CD4-positive, alpha-beta T cell (primary cell): ENCODE results near the gene RAD51B. TPM values are rescaled to one million over a fixed set of nuclear protein-coding genes. Genes with fewer than 3 reads are reported as not detected.

Experiments
- ATAC-seq: fragments of 200-7000 bp; cut with Tn5 transposase; one replicate; pipeline ENCODE4 v1.10.0; 2022; ENCODE audit warnings: mild to moderate bottlenecking; ENCODE audit not compliant: poor library complexity
- CTCF ChIA-PET: fragments of 350-600 bp; sonication (Branson Sonifier 250); formaldehyde crosslinking; loops from one replicate; lab custom pipeline; 2021; ENCODE audit warnings: antibody characterized with exemption, inconsistent platforms; lab: Charles Lee
- POLR2A ChIA-PET: fragments of 350-600 bp; sonication (Branson Sonifier 250); formaldehyde crosslinking; loops from one replicate; lab custom pipeline; 2021; ENCODE audit warnings: antibody characterized with exemption, inconsistent platforms; lab: Charles Lee
- DNase-seq, 14 experiments: peaks; one replicate each; pipeline ENCODE4 v3.0.0-alpha.2; 2013 to 2020; ENCODE audit warnings: mixed read lengths in 2 of 14
- H3K27ac ChIP-seq, 2 donors: one replicate each; pipeline versions ENCODE4 v1.5.1 to v1.7.0; 2013; ENCODE audit warnings: low read length in 2 of 2, low read depth in 1 of 2, mild to moderate bottlenecking in 1 of 2
- H3K27me3 ChIP-seq, 2 experiments: 1 replicate in 1 of 2; 2 replicates in 1 of 2; pipeline versions ENCODE4 v1.6.1 to v1.7.0; 2013; ENCODE audit warnings: low read length in 2 of 2, control low read depth in 1 of 2, mild to moderate bottlenecking in 1 of 2, moderate library complexity in 1 of 2; ENCODE audit not compliant: insufficient read depth in 2 of 2, control insufficient read depth in 1 of 2
- H3K36me3 ChIP-seq: one replicate; pipeline ENCODE4 v1.6.1; 2013; ENCODE audit warnings: low read length, control low read depth; ENCODE audit not compliant: insufficient read depth
- H3K4me1 ChIP-seq: one replicate; pipeline ENCODE4 v1.6.1; 2013; ENCODE audit warnings: low read length, control low read depth; ENCODE audit not compliant: insufficient read depth
- H3K4me3 ChIP-seq: one replicate; pipeline ENCODE4 v1.5.1; 2013; ENCODE audit warnings: mild to moderate bottlenecking, low read length, moderate library complexity
- H3K9me3 ChIP-seq, 2 experiments: 1 replicate in 1 of 2; 2 replicates in 1 of 2; pipeline versions ENCODE4 v1.6.1 to v1.7.0; 2013; ENCODE audit warnings: low read length in 2 of 2, mild to moderate bottlenecking in 2 of 2, control low read depth in 1 of 2, moderate library complexity in 1 of 2; ENCODE audit not compliant: control insufficient read depth in 1 of 2, insufficient read depth in 1 of 2
- H3K27ac Mint-ChIP-seq: one replicate; pipeline ENCODE4 v1.8.0; 2020; ENCODE audit warnings: mixed read lengths
- H3K27me3 Mint-ChIP-seq: one replicate; pipeline ENCODE4 v1.8.0; 2021; ENCODE audit warnings: mixed read lengths
- H3K36me3 Mint-ChIP-seq: one replicate; pipeline ENCODE4 v1.8.0; 2021; ENCODE audit warnings: low read depth, mixed read lengths
- H3K4me1 Mint-ChIP-seq: one replicate; pipeline ENCODE4 v1.8.0; 2021; ENCODE audit warnings: low read depth, mixed read lengths
- H3K4me3 Mint-ChIP-seq: one replicate; pipeline ENCODE4 v1.8.0; 2020; ENCODE audit warnings: mild to moderate bottlenecking, mixed read lengths
- H3K9me3 Mint-ChIP-seq: one replicate; pipeline ENCODE4 v1.8.0; 2020; ENCODE audit warnings: mixed read lengths
- intact Hi-C, 2 experiments: fragments of 100-400 bp; cut with DNase I in 1 of 2; cut with micrococcal nuclease in 1 of 2; formaldehyde crosslinking; loops; one replicate each; pipeline versions ENCODE4 v1.15.1 to v1.9.0; 2023 to 2025; cut with DNase I, micrococcal nuclease
- total RNA-seq, 174 experiments: library from RNA in 2 of 174; stranded (reverse) in 2 of 174; gene quantifications; one replicate each; pipeline ENCODE4 v1.2.3 and lab custom pipeline; 2021 to 2026
- TF ChIP-seq, protein P1 (sequence below): fragments of 200-600 bp; IDR thresholded peaks from one replicate; pipeline ENCODE4 v1.8.0; 2022; ENCODE audit warnings: antibody characterized with exemption, mild to moderate bottlenecking

The RAD51B gene
- total RNA-seq, 2 experiments from 2014 or later = 18.4 to 20.0 TPM

DNA sequence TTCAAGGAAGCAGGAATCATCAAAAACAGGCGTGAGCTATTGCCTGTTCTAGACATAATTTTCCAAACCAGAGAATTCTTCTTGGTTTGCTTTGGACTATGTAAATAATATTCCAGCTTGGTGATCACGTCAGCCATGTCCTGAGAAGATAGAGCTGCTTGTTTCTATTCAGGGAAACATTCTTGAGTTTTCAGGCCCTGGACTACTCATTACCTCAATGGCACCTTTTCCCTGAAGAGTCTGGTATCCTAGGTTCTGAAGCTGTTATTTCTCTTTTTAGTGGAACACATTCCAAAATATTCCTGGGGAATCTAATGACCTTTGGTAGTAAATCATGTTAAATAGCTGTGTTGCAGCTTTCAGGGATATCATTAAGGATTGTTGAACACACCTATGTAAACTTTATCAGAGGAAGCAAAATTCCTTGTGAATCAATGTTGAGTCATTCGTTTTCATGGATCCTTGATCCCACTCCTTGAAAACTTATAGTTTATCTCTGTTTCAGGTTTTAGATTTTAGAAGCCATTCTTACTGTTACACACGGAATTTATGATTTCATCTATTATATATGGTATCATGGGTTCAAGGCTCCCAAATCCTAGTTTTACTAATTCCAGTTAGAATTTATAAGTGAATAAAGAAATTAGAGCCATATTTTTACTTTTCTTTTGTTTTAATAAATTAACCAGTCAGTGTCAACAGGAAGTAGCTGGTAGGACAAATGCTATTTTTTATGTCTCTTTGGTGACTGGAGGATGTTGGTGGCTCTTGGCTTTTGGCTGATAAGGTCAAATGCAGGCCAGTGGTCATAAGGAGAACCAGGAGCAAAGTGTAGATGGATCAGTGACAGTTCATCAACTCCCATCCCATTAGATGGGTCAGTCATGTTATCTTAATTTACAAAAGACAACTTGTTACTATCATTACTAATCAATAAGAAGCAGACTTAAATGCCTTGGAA is 593.2 kb downstream of the RAD51B start:
- H3K36me3 ChIP-seq = no peaks in the 10 kb centered on the region
- H3K27me3 ChIP-seq = no peaks in the 10 kb centered on the region
- POLR2A ChIA-PET = no interaction called here
- DNase-seq (no peak), ATAC-seq (no peak)
- H3K27ac ChIP-seq = no peak overlapping the region
- no peak overlapping the region for H3K4me3 ChIP-seq
- no peak overlapping the region for H3K4me3 Mint-ChIP-seq
- no peaks in the 10 kb centered on the region for H3K27me3 Mint-ChIP-seq
- no peaks in the 10 kb centered on the region for H3K9me3 ChIP-seq
- H3K4me1 ChIP-seq = peaks cover 7% of the 10 kb centered on the region
- no peak overlapping the region for H3K27ac Mint-ChIP-seq
- CTCF ChIA-PET = no interaction called here
- no peaks in the 10 kb centered on the region for H3K9me3 Mint-ChIP-seq
- TF ChIP-seq, protein P1, sequence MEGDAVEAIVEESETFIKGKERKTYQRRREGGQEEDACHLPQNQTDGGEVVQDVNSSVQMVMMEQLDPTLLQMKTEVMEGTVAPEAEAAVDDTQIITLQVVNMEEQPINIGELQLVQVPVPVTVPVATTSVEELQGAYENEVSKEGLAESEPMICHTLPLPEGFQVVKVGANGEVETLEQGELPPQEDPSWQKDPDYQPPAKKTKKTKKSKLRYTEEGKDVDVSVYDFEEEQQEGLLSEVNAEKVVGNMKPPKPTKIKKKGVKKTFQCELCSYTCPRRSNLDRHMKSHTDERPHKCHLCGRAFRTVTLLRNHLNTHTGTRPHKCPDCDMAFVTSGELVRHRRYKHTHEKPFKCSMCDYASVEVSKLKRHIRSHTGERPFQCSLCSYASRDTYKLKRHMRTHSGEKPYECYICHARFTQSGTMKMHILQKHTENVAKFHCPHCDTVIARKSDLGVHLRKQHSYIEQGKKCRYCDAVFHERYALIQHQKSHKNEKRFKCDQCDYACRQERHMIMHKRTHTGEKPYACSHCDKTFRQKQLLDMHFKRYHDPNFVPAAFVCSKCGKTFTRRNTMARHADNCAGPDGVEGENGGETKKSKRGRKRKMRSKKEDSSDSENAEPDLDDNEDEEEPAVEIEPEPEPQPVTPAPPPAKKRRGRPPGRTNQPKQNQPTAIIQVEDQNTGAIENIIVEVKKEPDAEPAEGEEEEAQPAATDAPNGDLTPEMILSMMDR = no peak
- intact Hi-C loops = no loop called here
- no peaks in the 10 kb centered on the region for H3K36me3 Mint-ChIP-seq
- H3K4me1 Mint-ChIP-seq = peaks cover 21% of the 10 kb centered on the region

DNA sequence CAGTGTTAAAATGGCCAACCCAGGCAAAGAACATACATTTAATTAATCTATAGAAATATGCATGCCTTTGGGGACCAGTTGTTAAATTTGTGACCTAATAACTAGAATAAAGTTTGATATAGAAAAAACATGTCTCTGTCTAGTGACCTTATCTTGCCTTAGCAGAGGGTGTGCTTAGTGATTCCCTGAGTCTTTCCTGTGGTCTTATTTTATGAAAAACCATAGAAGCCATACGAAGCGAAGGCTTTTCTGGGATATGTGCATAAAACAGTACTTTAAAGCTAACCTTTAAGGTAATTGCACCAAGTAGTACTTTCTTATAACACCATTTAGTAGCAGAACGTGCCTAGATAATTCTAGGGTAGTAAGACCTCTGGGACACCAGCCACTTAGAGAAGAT is 593.9 kb downstream of the RAD51B start:
- no peak for ATAC-seq
- POLR2A ChIA-PET = interaction anchor here (0.5 kb wide), 1 partner anchor 44 kb away, joined by 3 read pairs; no protein-coding TSS in a partner anchor
- no peak for DNase-seq
- intact Hi-C loops = no loop called here
- Histone ChIP-seq H3K36me3 (no peaks in the 10 kb centered on the region), H3K9me3 (no peaks in the 10 kb centered on the region), H3K4me1 (peaks cover 4% of the 10 kb centered on the region), H3K27ac (no peak overlapping the region), H3K4me3 (no peak overlapping the region), H3K27me3 (no peaks in the 10 kb centered on the region)
- no peaks in the 10 kb centered on the region for H3K27me3 Mint-ChIP-seq
- H3K36me3 Mint-ChIP-seq = no peaks in the 10 kb centered on the region
- H3K9me3 Mint-ChIP-seq = no peaks in the 10 kb centered on the region
- H3K4me1 Mint-ChIP-seq = peaks cover 18% of the 10 kb centered on the region
- CTCF ChIA-PET = no interaction called here
- no peak overlapping the region for H3K4me3 Mint-ChIP-seq
- no peak overlapping the region for H3K27ac Mint-ChIP-seq
- TF ChIP-seq, protein P1 = no peak

DNA sequence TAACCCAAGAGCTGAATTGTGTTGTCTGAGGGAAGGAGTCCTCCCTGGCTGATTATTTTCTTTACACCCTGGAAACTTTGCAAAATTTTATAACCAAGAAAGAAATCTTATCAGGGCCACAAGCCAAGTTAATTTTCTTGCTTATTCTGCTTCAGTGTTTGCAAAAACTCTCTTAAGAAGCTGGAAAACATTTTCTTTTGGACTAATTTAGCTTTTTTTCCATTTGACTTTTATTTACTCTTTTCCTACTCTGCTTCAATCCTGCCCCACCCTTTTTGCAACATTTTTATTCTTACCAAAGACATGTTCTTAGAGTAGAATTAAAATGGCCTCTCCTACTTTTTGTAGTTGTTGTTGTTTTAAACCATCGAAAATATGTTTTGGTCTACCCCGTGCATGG is 594.5 kb downstream of the RAD51B start:
- H3K9me3 ChIP-seq = no peaks in the 10 kb centered on the region
- no peak overlapping the region for H3K4me3 ChIP-seq
- H3K4me3 Mint-ChIP-seq = no peak overlapping the region
- no peaks in the 10 kb centered on the region for H3K27me3 ChIP-seq
- H3K9me3 Mint-ChIP-seq = no peaks in the 10 kb centered on the region
- peaks cover 19% of the 10 kb centered on the region for H3K4me1 Mint-ChIP-seq
- H3K27ac ChIP-seq = no peak overlapping the region
- no peak for DNase-seq
- intact Hi-C loops = no loop called here
- TF ChIP-seq, protein P1 = no peak
- H3K4me1 ChIP-seq = no peaks in the 10 kb centered on the region
- H3K27me3 Mint-ChIP-seq = no peaks in the 10 kb centered on the region
- ChIA-PET CTCF (no interaction called here), POLR2A (interaction anchor here (0.5 kb wide), 1 partner anchor 43 kb away, joined by 3 read pairs; no protein-coding TSS in a partner anchor)
- H3K36me3 Mint-ChIP-seq = no peaks in the 10 kb centered on the region
- no peak for ATAC-seq
- H3K27ac Mint-ChIP-seq = no peak overlapping the region
- H3K36me3 ChIP-seq = no peaks in the 10 kb centered on the region
